Panc1 (cell line): Measurements from ENCODE around the gene HS3ST5. TPM values are rescaled to one million over a fixed set of nuclear protein-coding genes. Genes with fewer than 3 reads are reported as not detected.

Experiments
- ATAC-seq: fragments of 200-7000 bp; cut with Tn5 transposase; 2 replicates; pipeline ENCODE4 v1.9.1; 2020; ENCODE audit warnings: mild to moderate bottlenecking, moderate library complexity
- BruUV-seq: library from RNA; stranded (reverse); fragments of 400-500 nt; replicated peaks from 2 replicates; lab custom pipeline; 2021; lab: Mats Ljungman, UMichigan
- CTCF ChIA-PET: fragments of 300-600 bp; sonication (Branson Sonifier 250); formaldehyde crosslinking; loops from one replicate; lab custom pipeline; 2022; ENCODE audit warnings: antibody characterized with exemption; lab: Charles Lee
- POLR2A ChIA-PET: fragments of 300-600 bp; sonication (Branson Sonifier 250); formaldehyde crosslinking; loops from one replicate; lab custom pipeline; 2022; ENCODE audit warnings: antibody characterized with exemption; lab: Charles Lee
- DNase-seq: peaks from one replicate; pipeline ENCODE4 v3.0.0-alpha.2; 2010; ENCODE audit warnings: low read depth, low spot score
- H3K27ac ChIP-seq: 2 replicates; pipeline ENCODE4 v1.5.1; 2011; ENCODE audit warnings: mild to moderate bottlenecking, low read length, inconsistent platforms
- H3K27me3 ChIP-seq: fragments of 200-500 bp; sonication (Bioruptor generic); 2 replicates; pipeline ENCODE4 v1.6.0; 2014; ENCODE audit warnings: low read length, inconsistent platforms; ENCODE audit not compliant: control insufficient read depth, insufficient read depth
- H3K36me3 ChIP-seq: fragments of 200-500 bp; sonication (Bioruptor generic); 2 replicates; pipeline ENCODE4 v1.5.1; 2014; ENCODE audit warnings: inconsistent platforms, mild to moderate bottlenecking, low read length, moderate library complexity; ENCODE audit not compliant: control insufficient read depth, insufficient read depth
- H3K4me1 ChIP-seq: 2 replicates; pipeline ENCODE4 v1.5.1; 2011; ENCODE audit warnings: inconsistent platforms, mild to moderate bottlenecking, low read length, moderate library complexity; ENCODE audit not compliant: control insufficient read depth, insufficient read depth
- H3K4me3 ChIP-seq, 2 experiments: 2 replicates each; pipeline ENCODE4 v1.5.1; 2011 to 2012; ENCODE audit warnings: low read depth in 2 of 2, low read length in 2 of 2, mild to moderate bottlenecking in 2 of 2, inconsistent platforms in 1 of 2, moderate library complexity in 1 of 2
- H3K9me3 ChIP-seq: fragments of 200-500 bp; sonication (Bioruptor generic); 2 replicates; pipeline ENCODE4 v1.5.1; 2014; ENCODE audit warnings: low read depth, mild to moderate bottlenecking, inconsistent platforms, low read length, moderate library complexity; ENCODE audit not compliant: control insufficient read depth, insufficient read depth
- POLR2AphosphoS5 ChIP-seq: IDR thresholded peaks from 2 replicates; pipeline ENCODE4 v1.6.1; 2012; ENCODE audit warnings: mild to moderate bottlenecking, low read depth, low read length, moderate library complexity
- SIN3A ChIP-seq: IDR thresholded peaks from 2 replicates; pipeline ENCODE4 v1.6.1; 2012; ENCODE audit warnings: low read depth, mild to moderate bottlenecking, low read length, moderate library complexity, borderline replicate concordance; ENCODE audit not compliant: insufficient read depth
- TCF7L2 ChIP-seq: IDR thresholded peaks from 2 replicates; pipeline ENCODE4 v1.6.1; 2011; ENCODE audit warnings: mild to moderate bottlenecking, low read depth, low read length, inconsistent platforms
- in situ Hi-C: cut with HindIII; loops from 2 replicates; pipeline ENCODE4 v1.10.0; 2016; ENCODE audit warnings: low sequenced_read_pairs, low pct_unique_long_range_greater_than_20kb
- intact Hi-C: fragments of 100-400 bp; cut with micrococcal nuclease; formaldehyde crosslinking; loops from one replicate; pipeline ENCODE4 v1.10.0; 2022; ENCODE audit not compliant: unreplicated experiment
- total RNA-seq: library from RNA; stranded (reverse); gene quantifications from one replicate; pipeline ENCODE4 v1.2.1, GENCODE V29; 2021; ENCODE audit not compliant: unreplicated experiment
- TF ChIP-seq, protein P1 (sequence below), 2 experiments: IDR thresholded peaks; 2 replicates each; pipeline ENCODE4 v1.6.1; 2011 to 2012; ENCODE audit warnings: low read depth in 2 of 2, control low read depth in 1 of 2, low read length in 1 of 2, mild to moderate bottlenecking in 1 of 2, moderate library complexity in 1 of 2; ENCODE audit not compliant: insufficient read depth in 1 of 2
- TF ChIP-seq, protein P2 (sequence below): fragments of 450-650 bp; IDR thresholded peaks from 2 replicates; pipeline ENCODE4 v1.5.1; 2017; ENCODE audit warnings: mild to moderate bottlenecking

Gene HS3ST5
- total RNA-seq, 1 experiment from 2014 or later, result 0.05 TPM

DNA sequence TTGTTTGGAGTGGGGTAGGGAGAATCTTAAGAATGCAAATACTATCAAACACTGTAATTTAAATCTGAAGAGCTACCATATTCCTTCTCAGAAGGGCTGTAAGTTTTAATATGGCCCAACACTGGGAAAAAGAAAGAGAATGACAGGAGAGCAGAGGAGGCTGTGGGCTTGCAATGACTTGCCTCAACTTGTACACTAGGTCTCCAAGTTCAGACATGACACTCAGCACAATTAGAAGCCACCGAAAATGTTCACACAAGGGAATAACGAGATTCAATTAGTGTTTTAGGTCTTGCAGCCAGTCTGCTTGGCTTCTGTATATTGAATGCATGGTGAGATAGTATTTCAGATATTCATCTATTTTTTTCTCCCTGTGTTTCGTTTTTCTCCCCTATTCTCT lies 89.4 kb downstream of the HS3ST5 start:
- Histone ChIP-seq H3K4me3 (no peak overlapping the region), H3K27ac (no peak overlapping the region), H3K4me1 (no peaks in the 10 kb centered on the region), H3K9me3 (no peaks in the 10 kb centered on the region), H3K27me3 (no peaks in the 10 kb centered on the region), H3K36me3 (no peaks in the 10 kb centered on the region)
- CTCF ChIA-PET, result no interaction called here
- POLR2A ChIA-PET, result no interaction called here
- no TSS peak for BruUV-seq
- no peak for ATAC-seq
- intact Hi-C loops, result no loop called here
- in situ Hi-C loops, result no loop called here
- TF ChIP-seq TCF7L2 (no peak), POLR2AphosphoS5 (no peak), SIN3A (no peak)
- TF ChIP-seq, protein P1, sequence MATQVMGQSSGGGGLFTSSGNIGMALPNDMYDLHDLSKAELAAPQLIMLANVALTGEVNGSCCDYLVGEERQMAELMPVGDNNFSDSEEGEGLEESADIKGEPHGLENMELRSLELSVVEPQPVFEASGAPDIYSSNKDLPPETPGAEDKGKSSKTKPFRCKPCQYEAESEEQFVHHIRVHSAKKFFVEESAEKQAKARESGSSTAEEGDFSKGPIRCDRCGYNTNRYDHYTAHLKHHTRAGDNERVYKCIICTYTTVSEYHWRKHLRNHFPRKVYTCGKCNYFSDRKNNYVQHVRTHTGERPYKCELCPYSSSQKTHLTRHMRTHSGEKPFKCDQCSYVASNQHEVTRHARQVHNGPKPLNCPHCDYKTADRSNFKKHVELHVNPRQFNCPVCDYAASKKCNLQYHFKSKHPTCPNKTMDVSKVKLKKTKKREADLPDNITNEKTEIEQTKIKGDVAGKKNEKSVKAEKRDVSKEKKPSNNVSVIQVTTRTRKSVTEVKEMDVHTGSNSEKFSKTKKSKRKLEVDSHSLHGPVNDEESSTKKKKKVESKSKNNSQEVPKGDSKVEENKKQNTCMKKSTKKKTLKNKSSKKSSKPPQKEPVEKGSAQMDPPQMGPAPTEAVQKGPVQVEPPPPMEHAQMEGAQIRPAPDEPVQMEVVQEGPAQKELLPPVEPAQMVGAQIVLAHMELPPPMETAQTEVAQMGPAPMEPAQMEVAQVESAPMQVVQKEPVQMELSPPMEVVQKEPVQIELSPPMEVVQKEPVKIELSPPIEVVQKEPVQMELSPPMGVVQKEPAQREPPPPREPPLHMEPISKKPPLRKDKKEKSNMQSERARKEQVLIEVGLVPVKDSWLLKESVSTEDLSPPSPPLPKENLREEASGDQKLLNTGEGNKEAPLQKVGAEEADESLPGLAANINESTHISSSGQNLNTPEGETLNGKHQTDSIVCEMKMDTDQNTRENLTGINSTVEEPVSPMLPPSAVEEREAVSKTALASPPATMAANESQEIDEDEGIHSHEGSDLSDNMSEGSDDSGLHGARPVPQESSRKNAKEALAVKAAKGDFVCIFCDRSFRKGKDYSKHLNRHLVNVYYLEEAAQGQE (IDR thresholded peaks at IDR 0.05; ENCODE audit: insufficient read depth in 1 of 2, low read depth in 2 of 2, low read length in 1 of 2), result no peak
- TF ChIP-seq, protein P2, sequence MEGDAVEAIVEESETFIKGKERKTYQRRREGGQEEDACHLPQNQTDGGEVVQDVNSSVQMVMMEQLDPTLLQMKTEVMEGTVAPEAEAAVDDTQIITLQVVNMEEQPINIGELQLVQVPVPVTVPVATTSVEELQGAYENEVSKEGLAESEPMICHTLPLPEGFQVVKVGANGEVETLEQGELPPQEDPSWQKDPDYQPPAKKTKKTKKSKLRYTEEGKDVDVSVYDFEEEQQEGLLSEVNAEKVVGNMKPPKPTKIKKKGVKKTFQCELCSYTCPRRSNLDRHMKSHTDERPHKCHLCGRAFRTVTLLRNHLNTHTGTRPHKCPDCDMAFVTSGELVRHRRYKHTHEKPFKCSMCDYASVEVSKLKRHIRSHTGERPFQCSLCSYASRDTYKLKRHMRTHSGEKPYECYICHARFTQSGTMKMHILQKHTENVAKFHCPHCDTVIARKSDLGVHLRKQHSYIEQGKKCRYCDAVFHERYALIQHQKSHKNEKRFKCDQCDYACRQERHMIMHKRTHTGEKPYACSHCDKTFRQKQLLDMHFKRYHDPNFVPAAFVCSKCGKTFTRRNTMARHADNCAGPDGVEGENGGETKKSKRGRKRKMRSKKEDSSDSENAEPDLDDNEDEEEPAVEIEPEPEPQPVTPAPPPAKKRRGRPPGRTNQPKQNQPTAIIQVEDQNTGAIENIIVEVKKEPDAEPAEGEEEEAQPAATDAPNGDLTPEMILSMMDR, result no peak
- DNase-seq, result no peak

DNA sequence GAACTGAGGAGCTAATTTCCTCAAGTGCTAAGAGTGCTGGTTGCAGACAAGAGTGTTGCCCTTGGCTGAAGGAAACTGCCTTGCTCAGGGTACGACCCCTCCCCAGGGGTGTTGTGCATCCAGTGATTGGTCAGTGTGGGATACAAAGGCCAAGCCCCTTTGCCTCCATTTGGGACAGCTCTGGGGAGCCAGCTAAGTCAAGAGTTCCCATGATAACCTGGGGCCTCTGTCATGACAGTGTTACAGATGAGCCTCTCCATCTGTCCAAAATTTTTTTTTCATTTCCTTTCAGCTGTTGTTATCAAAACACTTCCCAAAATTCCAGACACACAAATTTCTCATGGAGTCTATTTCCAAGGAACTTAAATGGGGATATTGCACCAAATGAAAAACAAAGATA lies 93.3 kb downstream of the HS3ST5 start:
- no peaks in the 10 kb centered on the region for H3K4me1 ChIP-seq
- CTCF ChIA-PET, result no interaction called here
- intact Hi-C loops, result no loop called here

More for the DNA sequence above, 93.3 kb downstream of the HS3ST5 start:
- Histone ChIP-seq H3K27ac (no peak overlapping the region), H3K4me3 (no peak overlapping the region), H3K27me3 (no peaks in the 10 kb centered on the region), H3K9me3 (no peaks in the 10 kb centered on the region), H3K36me3 (no peaks in the 10 kb centered on the region)
- no TSS peak for BruUV-seq
- no peak for TF ChIP-seq POLR2AphosphoS5
- TF ChIP-seq TCF7L2, result no peak
- TF ChIP-seq SIN3A, result no peak
- TF ChIP-seq, protein P1 (IDR thresholded peaks at IDR 0.05; ENCODE audit: insufficient read depth in 1 of 2, low read depth in 2 of 2, low read length in 1 of 2), result no peak
- TF ChIP-seq, protein P2, result no peak
- ATAC-seq, result no peak
- POLR2A ChIA-PET, result no interaction called here
- DNase-seq, result no peak
- in situ Hi-C loops, result no loop called here
